ENCODE results near the gene POMGNT2. TPM values are rescaled to one million over a fixed set of nuclear protein-coding genes. Genes with fewer than 3 reads are reported as not detected.

POMGNT2 gene
- total RNA-seq, 1 experiment from 2014 or later: 15.5 TPM

DNA sequence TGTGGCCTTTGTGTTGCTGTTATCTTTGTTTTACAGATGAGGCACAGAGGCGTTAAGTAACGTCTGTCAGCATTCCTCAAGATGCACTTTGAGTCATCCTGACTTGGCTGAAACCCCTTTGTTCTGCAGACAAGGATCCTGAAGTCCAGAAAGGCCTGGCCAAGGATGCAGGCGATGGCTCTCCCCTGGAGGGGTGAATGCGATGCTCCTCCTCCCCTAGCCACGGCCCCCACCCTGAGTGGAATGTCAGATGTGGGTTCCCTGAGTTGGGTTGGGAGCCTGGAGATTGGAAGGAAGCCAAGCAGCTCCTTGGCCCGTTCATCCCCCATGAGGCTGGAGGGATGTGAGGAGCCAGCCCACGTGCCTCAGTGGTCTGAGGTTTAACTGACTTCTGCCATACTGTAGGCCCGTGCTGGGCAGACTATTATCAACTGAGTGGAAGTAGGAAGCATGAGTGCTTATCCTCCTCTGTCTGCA lies 43.3 kb downstream of the POMGNT2 start:
- no TSS peak for BruUV-seq (replicated peaks)
- intact Hi-C loops (cut with micrococcal nuclease; ENCODE audit: unreplicated experiment): no loop called here
- CTCF ChIA-PET: no interaction called here
- Mint-ChIP-seq H3K36me3 (ENCODE audit: insufficient read depth, unreplicated experiment) (no peaks in the 10 kb centered on the region), H3K4me3 (ENCODE audit: low read depth, unreplicated experiment) (no peak overlapping the region), H3K9me3 (ENCODE audit: low read depth, unreplicated experiment) (no peaks in the 10 kb centered on the region), H3K4me1 (ENCODE audit: low read depth, unreplicated experiment) (no peaks in the 10 kb centered on the region), H3K27ac (ENCODE audit: unreplicated experiment) (no peak overlapping the region), H3K27me3 (ENCODE audit: unreplicated experiment) (peaks cover 12% of the 10 kb centered on the region)
- TF ChIP-seq, protein P1, sequence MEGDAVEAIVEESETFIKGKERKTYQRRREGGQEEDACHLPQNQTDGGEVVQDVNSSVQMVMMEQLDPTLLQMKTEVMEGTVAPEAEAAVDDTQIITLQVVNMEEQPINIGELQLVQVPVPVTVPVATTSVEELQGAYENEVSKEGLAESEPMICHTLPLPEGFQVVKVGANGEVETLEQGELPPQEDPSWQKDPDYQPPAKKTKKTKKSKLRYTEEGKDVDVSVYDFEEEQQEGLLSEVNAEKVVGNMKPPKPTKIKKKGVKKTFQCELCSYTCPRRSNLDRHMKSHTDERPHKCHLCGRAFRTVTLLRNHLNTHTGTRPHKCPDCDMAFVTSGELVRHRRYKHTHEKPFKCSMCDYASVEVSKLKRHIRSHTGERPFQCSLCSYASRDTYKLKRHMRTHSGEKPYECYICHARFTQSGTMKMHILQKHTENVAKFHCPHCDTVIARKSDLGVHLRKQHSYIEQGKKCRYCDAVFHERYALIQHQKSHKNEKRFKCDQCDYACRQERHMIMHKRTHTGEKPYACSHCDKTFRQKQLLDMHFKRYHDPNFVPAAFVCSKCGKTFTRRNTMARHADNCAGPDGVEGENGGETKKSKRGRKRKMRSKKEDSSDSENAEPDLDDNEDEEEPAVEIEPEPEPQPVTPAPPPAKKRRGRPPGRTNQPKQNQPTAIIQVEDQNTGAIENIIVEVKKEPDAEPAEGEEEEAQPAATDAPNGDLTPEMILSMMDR (IDR thresholded peaks at IDR 0.05; ENCODE audit: unreplicated experiment): no peak
- no peak for DNase-seq

DNA sequence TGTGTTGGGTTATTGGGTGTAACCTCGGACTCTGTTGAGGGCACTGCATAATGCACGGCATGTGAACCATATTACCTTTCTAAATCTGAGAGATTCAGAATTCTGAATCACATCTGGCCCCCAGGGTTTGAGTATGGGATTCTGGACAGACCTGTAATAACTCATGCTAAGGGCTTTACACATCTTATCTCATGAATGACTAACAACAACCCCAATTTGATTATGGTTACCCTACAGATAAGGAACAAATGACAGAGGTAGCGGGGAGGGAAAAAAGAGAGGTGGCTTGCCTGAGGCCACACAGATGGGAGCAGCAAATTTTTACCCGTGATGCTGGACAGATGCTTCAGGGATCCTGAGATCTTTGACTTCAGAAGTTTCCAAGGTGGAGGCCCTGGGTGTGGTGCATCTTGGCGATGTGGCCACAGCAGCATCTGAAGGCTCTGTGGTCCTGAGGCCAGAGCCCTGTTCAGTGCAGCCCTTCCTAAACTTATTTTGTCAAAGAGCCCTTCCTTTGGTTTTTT lies 43.8 kb downstream of the POMGNT2 start:
- no peaks in the 10 kb centered on the region for H3K4me1 Mint-ChIP-seq (ENCODE audit: low read depth, unreplicated experiment)
- H3K27me3 Mint-ChIP-seq (ENCODE audit: unreplicated experiment): peaks cover 12% of the 10 kb centered on the region
- intact Hi-C loops (cut with micrococcal nuclease; ENCODE audit: unreplicated experiment): no loop called here
- no peaks in the 10 kb centered on the region for H3K9me3 Mint-ChIP-seq (ENCODE audit: low read depth, unreplicated experiment)
- no TSS peak for BruUV-seq (replicated peaks)
- no peak overlapping the region for H3K27ac Mint-ChIP-seq (ENCODE audit: unreplicated experiment)
- H3K36me3 Mint-ChIP-seq (ENCODE audit: insufficient read depth, unreplicated experiment): no peaks in the 10 kb centered on the region
- H3K4me3 Mint-ChIP-seq (ENCODE audit: low read depth, unreplicated experiment): no peak overlapping the region
- no peak for DNase-seq
- TF ChIP-seq, protein P1 (IDR thresholded peaks at IDR 0.05; ENCODE audit: unreplicated experiment): no peak
- CTCF ChIA-PET: no interaction called here

DNA sequence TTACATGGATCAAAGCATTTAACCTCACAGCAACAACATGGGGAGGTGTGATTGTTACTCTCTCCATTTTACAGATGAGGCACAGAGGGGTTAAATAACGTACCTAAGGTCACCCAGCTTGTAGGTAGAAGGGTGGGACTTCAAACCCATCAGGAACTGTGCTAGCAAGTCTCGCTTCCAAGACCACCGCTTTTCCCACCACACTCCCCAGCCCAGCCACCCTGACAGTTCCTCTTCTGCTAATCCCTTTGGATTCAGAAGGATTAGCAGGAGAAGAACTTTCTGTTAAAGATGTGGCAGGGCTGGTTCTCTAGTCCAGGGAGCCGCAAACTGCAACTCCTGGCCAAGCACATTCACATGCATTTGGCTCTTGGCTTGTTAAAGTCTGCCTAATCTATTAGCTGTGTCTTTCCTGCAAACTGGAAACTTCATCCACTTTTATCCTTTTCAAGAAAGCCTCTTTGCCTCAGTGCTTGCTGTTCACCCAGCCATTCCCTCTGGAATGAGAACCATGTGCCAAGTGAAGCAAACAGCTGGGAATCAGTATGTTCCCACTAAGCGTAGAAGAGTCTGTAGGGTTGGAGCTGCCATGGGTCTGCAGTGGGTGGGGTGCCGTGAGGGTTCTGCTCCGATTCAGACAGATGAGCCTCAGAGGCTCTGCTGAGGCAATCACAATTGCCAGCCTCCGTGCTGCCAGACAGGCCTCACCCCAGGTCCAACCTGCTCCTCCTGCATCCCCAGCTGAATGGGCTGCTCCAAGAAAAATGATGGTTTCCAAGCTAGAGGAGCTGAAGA lies 44.6 kb downstream of the POMGNT2 start:
- no TSS peak for BruUV-seq (replicated peaks)
- CTCF ChIA-PET: no interaction called here
- peaks cover 12% of the 10 kb centered on the region for H3K27me3 Mint-ChIP-seq (ENCODE audit: unreplicated experiment)
- H3K27ac Mint-ChIP-seq (ENCODE audit: unreplicated experiment): no peak overlapping the region
- no peaks in the 10 kb centered on the region for H3K4me1 Mint-ChIP-seq (ENCODE audit: low read depth, unreplicated experiment)
- H3K4me3 Mint-ChIP-seq (ENCODE audit: low read depth, unreplicated experiment): no peak overlapping the region
- intact Hi-C loops (cut with micrococcal nuclease; ENCODE audit: unreplicated experiment): no loop called here
- no peak for DNase-seq
- H3K9me3 Mint-ChIP-seq (ENCODE audit: low read depth, unreplicated experiment): no peaks in the 10 kb centered on the region
- H3K36me3 Mint-ChIP-seq (ENCODE audit: insufficient read depth, unreplicated experiment): no peaks in the 10 kb centered on the region
- TF ChIP-seq, protein P1 (IDR thresholded peaks at IDR 0.05; ENCODE audit: unreplicated experiment): no peak

DNA sequence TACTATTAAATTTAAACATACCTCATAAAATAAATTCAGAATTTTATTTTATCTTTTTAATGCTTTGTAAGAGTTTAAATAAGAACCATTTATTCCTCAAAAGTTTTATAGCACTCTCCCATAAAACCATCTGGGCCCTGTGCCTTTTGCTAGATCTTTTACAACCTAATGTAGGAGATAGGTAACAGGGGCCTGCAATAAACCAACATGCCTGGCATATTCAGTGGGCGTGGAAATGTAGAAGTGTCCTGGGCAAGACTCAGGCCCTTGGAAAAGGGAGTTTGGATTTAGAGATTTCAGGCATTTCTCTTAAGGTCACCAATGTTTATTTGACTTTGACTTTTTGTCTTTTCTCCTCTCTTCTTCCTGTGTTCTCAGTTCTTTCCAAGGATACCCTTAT lies 46.4 kb downstream of the POMGNT2 start:
- Mint-ChIP-seq H3K9me3 (ENCODE audit: low read depth, unreplicated experiment) (no peaks in the 10 kb centered on the region), H3K27me3 (ENCODE audit: unreplicated experiment) (peaks cover 18% of the 10 kb centered on the region), H3K4me1 (ENCODE audit: low read depth, unreplicated experiment) (no peaks in the 10 kb centered on the region), H3K36me3 (ENCODE audit: insufficient read depth, unreplicated experiment) (no peaks in the 10 kb centered on the region), H3K27ac (ENCODE audit: unreplicated experiment) (no peak overlapping the region), H3K4me3 (ENCODE audit: low read depth, unreplicated experiment) (no peak overlapping the region)
- no peak for DNase-seq
- TF ChIP-seq, protein P1 (IDR thresholded peaks at IDR 0.05; ENCODE audit: unreplicated experiment): no peak
- intact Hi-C loops (cut with micrococcal nuclease; ENCODE audit: unreplicated experiment): no loop called here
- CTCF ChIA-PET: no interaction called here
- BruUV-seq (replicated peaks): no TSS peak
